ENCODE measurements around the gene NFASC.

Gene NFASC

DNA sequence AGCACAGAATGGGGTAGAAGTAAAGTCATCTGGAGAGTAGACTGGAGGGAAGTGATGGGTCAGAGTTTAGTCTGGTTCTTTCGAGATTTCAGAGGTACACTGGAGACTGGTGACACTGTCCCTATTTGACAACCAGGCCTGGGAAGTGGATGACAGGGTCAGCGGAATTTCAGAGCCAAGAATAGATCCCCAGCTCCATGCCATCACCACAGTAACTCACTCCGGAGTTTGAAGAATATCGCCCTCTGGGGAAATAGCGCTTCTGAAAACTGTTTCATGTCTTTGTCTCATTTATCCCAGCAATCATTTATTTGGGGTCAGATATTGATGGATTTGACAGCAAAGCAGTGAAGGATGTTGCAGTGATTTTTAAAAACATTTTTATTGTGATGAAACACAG, 7.6 kb upstream of the NFASC start:
- no peak for DNase-seq

DNA sequence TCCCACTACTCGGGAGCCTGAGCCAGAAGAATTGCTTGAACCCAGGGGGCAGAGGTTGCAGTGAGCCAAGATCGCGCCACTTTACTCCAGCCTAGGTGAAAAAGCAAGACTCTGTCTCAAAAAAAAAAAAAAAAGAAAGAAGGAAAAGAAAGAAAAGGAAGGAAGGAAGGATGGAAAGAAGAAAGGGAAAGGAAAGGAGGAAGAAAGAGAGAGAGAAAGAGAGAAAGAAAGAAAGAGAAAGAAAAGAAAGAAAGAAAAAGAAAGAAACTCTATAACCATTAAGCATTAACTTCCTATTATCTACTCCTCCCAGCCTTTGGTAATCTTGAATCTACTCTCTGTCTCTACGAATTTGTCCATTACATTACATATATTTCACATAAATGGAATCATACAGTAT, 6.9 kb upstream of the NFASC start:
- no peak for DNase-seq

GRCh38 chr1:204866051-204866596, 4.5 kb upstream of the NFASC start:
- no peak for DNase-seq

GRCh38 chr1:204867203-204867602, 3.5 kb upstream of the NFASC start:
- no peak for DNase-seq

- no peak for DNase-seq
Observed at GRCh38 chr1:204867666-204868339, 2.9 kb upstream of the NFASC start.

- no peak for DNase-seq
Observed at GRCh38 chr1:204868340-204868700, 2.3 kb upstream of the NFASC start.

DNA sequence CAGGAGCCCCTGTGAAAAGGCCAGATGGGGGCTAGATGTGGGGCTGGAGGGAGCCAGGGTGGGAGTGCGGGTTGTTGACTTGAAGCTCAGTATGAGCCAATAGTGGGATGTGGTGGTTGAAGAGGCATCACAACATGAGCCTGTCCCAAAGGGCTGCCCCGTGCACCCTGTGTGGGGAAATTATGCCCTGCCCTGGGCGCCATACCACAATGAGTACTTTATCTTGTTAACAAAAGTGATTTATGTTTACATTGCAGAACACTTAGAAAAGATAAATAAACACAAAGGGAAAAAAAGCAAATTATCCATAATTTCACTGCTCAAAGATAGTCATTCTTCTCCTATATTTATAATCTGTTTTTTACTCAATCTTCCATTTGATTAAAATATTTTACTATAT, 1.6 kb upstream of the NFASC start:
- DNase-seq: no peak

DNA sequence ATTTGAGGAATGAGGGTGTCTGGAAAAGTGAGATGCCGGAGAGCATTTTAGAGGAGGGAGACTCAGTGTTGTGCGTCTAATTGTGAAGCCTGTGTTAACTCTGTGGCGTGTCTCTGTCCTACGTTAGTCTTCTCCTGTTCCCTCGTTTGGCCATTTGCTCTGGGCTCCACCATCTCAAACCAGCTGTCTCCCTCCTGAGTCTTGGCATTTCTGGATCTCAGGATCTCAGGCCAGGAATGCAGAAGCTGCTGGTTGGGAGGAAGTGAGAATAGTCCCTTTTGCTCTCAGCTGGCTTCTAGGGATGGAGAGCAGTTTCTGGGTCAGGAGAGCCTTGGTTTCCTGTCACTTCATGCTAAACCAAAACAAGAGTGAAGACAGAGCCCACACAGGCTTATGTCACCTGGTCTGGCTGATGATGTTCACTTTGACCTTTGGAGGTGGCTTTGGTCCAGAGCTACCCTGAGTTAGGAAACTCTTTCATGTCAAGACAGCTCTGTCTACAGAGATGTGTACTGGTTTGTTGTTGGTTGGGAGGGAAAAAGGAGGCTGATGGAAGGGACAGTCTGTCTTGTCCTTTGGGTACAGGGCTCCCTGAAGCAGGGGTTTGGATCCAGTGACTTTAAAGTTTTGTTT, 859 bp downstream of the NFASC start:
- DNase-seq: no peak

DNA sequence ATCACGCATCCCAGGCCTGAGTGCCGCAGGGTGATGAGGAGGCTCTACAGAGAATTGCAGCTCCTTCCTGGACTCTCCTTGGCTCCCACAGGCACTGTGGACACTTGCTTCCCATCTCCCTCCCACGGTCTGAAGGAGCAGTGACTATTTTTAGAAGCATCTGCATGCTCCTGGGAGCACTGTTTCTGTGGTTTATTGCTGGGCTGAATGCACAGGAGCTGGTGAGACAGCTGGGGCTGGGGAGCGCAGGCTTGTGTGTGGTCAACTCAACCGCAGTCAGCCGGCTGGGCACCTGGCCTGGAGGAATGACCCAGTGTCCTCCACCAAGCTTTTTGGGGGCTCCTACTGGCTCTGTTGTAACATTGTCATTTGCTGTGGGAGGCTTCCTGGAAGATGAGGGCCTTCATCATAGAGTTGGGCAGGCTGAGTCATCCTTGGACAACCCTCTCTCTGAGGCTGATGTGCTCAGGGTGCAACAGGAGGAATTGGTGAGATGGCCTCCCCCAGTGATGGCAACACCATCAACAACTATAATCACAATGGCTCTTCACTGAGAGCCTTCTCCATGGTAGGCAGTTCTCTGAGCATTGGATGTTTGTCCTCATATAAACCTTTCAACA, 1.7 kb downstream of the NFASC start:
- no peak for DNase-seq

- no peak for DNase-seq
Observed at GRCh38 chr1:204873176-204873575, 2.5 kb downstream of the NFASC start.

- no peak for DNase-seq
Observed at GRCh38 chr1:204873714-204874113, 3.1 kb downstream of the NFASC start.

- DNase-seq: no peak
Observed at GRCh38 chr1:204874274-204874673, 3.6 kb downstream of the NFASC start.

- no peak for DNase-seq
Observed at GRCh38 chr1:204875255-204875654, 4.6 kb downstream of the NFASC start.

GRCh38 chr1:204878621-204879234, 8.1 kb downstream of the NFASC start:
- DNase-seq: no peak

GRCh38 chr1:204879351-204879750, 8.7 kb downstream of the NFASC start:
- no peak for DNase-seq

DNA sequence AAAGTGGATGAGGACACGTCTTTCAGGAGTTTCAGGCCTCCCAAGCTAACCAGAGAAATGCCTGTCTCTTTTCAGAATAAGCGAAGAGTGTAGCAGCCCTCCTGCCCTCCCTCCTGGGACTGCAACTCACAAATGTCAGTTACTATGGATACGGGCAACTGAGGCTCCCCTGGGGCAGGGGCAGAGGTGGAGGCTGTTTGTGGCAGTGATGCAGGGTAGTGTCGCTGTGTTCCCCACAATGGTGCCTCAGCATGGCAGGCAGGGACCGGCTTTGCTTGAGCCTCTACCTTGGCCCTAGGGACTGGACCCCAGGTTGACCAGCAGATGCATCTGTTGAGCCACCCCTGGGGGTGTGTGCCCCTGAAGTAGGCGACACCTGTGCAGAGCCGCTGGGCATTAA, 10.2 kb downstream of the NFASC start:
- no peak for DNase-seq

DNA sequence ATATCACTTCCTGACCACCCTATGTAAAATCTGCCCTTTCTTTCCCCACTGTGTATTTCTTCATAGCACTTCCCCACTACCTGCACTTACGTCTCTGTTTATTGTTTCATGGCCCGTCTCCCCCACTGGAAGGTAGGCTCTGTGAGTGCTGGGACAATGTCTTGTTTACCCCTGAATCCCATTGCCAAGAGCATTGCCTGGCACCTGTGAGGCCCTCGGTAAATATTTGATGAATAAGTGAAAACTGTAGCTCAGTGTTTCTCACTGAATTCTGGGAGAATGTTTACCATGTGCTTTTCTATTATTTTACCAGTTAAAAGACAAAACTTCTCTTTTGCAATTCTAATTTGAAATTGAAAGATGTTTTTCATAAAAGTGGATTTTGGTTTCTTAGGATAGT, 11.8 kb downstream of the NFASC start:
- DNase-seq: no peak

DNA sequence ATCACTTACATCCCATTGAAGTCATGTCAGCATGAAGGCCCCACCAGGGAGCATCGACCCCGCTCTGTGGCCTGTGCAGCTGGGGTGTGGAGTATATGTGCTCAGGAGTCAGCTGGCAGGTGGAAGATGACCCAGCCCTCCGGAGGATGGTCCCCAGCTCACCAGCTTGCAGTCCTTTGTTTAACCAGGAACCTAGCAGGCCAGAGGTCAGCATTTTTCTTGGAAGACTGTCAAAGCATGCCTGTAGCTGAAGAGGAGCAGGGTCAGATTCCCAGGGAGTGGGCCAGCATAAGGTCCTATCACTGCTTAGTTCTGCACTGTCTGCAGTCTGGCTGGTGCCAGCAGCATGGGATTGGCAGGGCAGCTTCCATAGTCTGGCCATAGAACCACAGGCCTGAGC, 12.7 kb downstream of the NFASC start:
- no peak for DNase-seq

DNA sequence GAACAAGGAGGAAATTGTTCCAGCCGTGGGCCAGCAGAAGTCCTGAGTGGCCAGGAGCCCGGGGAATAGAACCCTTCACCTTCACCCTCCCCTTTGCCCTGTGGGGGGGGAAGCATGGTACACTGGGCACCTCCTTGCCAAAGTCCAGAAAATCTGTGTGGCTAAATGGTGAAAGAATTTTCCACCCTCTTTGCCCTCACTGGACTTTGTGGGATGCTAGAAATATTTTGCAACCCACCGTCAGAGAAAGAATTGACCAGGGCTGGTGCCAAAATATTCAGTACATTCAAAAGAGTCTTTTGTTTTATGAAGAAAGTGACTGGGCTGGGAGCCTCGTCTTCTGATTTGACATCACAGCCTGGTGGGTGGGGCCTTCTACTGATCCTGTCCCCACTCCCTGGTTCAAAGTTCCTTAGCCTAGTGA, 14.6 kb downstream of the NFASC start:
- DNase-seq: no peak

DNA sequence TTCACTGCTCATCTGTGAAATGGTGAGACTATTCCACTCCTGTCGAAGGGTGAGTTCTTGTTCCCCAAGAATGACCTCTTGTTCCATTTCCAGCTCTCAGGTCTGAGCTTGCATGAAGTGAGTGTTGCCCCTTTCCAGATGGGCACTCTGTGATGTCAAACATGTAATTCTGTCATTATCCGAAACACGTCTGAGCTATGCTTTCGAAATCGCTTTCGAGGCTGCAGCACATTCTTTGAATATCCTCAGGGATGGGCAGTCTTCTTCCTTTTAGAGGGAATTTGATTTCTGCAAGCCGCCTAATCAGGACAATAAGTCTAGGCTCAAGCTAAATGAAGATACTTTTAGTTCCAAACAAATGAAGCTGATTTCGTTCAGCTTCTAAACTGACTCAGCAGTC, 15.1 kb downstream of the NFASC start:
- no peak for DNase-seq

GRCh38 chr1:204887846-204888245, 17.2 kb downstream of the NFASC start:
- DNase-seq: no peak

- no peak for DNase-seq
Observed at GRCh38 chr1:204888294-204888693, 17.6 kb downstream of the NFASC start.

- no peak for DNase-seq
Observed at GRCh38 chr1:204889681-204890383, 19.2 kb downstream of the NFASC start.
